DND-41 (cell line): Measurements from ENCODE around the gene TROAP.

ENCODE experiments used
- EZH2 ChIP-seq: IDR thresholded peaks from 3 replicates; pipeline ENCODE4 v1.6.1; 2012; ENCODE audit warnings: borderline replicate concordance, low read depth, mild to moderate bottlenecking, moderate library complexity, low read length, inconsistent platforms; ENCODE audit not compliant: severe bottlenecking
- TF ChIP-seq, protein P1 (sequence below): IDR thresholded peaks from 2 replicates; pipeline ENCODE4 v1.5.1; 2012; ENCODE audit warnings: borderline replicate concordance, low read length, moderate library complexity, mild to moderate bottlenecking; ENCODE audit not compliant: poor library complexity, severe bottlenecking; ENCODE audit errors: extremely low read depth

- TF ChIP-seq, protein P1, sequence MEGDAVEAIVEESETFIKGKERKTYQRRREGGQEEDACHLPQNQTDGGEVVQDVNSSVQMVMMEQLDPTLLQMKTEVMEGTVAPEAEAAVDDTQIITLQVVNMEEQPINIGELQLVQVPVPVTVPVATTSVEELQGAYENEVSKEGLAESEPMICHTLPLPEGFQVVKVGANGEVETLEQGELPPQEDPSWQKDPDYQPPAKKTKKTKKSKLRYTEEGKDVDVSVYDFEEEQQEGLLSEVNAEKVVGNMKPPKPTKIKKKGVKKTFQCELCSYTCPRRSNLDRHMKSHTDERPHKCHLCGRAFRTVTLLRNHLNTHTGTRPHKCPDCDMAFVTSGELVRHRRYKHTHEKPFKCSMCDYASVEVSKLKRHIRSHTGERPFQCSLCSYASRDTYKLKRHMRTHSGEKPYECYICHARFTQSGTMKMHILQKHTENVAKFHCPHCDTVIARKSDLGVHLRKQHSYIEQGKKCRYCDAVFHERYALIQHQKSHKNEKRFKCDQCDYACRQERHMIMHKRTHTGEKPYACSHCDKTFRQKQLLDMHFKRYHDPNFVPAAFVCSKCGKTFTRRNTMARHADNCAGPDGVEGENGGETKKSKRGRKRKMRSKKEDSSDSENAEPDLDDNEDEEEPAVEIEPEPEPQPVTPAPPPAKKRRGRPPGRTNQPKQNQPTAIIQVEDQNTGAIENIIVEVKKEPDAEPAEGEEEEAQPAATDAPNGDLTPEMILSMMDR, result no peak
- TF ChIP-seq EZH2, result no peak
Measured at GRCh38 chr12:49293056-49293956, 29.7 kb upstream of the TROAP start.
